Left hindlimb (tissue), 1 donor: ENCODE data around the gene CSAD.
"Not testable (repeated sequence)": the region's sequence is repeated elsewhere in the genome, so short reads cannot be mapped to it uniquely, and the experiment has no call there.

ENCODE experiments used
- DNase-seq: peaks from one replicate; pipeline ENCODE4 v3.0.0-alpha.2; 2018

The CSAD gene

GRCh38 chr12:53217931-53218307 is 37.2 kb upstream of the CSAD start:
- no peak for DNase-seq

GRCh38 chr12:53217051-53217930 is 36.6 kb upstream of the CSAD start:
- DNase-seq, result peak; percentile 51

- no peak for DNase-seq
These were observed 34.8 kb upstream of the CSAD start for GRCh38 chr12:53215497-53215896.

- peak; percentile 44 for DNase-seq
These were observed 34.1 kb upstream of the CSAD start for GRCh38 chr12:53214687-53215455.

GRCh38 chr12:53214221-53214620 is 33.5 kb upstream of the CSAD start:
- DNase-seq, result no peak

GRCh38 chr12:53213348-53213747 is 32.6 kb upstream of the CSAD start:
- DNase-seq, result peak; percentile 81

- no peak for DNase-seq
These were observed 32.2 kb upstream of the CSAD start for GRCh38 chr12:53212931-53213330.

GRCh38 chr12:53211476-53212381 is 31.0 kb upstream of the CSAD start:
- DNase-seq, result peak; percentile 28

- peak; percentile 3 for DNase-seq
These were observed 30.1 kb upstream of the CSAD start for GRCh38 chr12:53210843-53211242.

GRCh38 chr12:53208877-53209463 is 28.2 kb upstream of the CSAD start:
- DNase-seq, result no peak

- no peak for DNase-seq
These were observed 27.7 kb upstream of the CSAD start for GRCh38 chr12:53208435-53208834.

GRCh38 chr12:53207042-53207441 is 26.3 kb upstream of the CSAD start, which contains the start of gene ITGB7:
Gene ITGB7, minus strand, starts transcription at chr12:53207251. Its CDS starts 6,808 bp downstream, at chr12:53200443.
- no peak for DNase-seq

- DNase-seq, result peak; percentile 61
These were observed 25.2 kb upstream of the CSAD start for GRCh38 chr12:53205747-53206419.

- no peak for DNase-seq
These were observed 23.6 kb upstream of the CSAD start for GRCh38 chr12:53204351-53204750.

GRCh38 chr12:53202316-53202715 is 21.6 kb upstream of the CSAD start:
- DNase-seq, result not testable (repeated sequence)

GRCh38 chr12:53201639-53202038 is 20.9 kb upstream of the CSAD start:
- DNase-seq, result no peak

GRCh38 chr12:53201177-53201541 is 20.4 kb upstream of the CSAD start:
- DNase-seq, result no peak

GRCh38 chr12:53200458-53201176 is 19.9 kb upstream of the CSAD start:
- DNase-seq, result no peak

GRCh38 chr12:53200107-53200457 is 19.4 kb upstream of the CSAD start:
- no peak for DNase-seq

- DNase-seq, result peak; percentile 2
These were observed 19.0 kb upstream of the CSAD start for GRCh38 chr12:53199700-53200099.

- DNase-seq, result no peak
These were observed 17.9 kb upstream of the CSAD start for GRCh38 chr12:53198486-53199110.
